ENCODE data around the gene KLF4.

KLF4 gene

GRCh38 chr9:107487521-107488374, 1.8 kb downstream of the KLF4 start:
- DNase-seq: no peak

DNA sequence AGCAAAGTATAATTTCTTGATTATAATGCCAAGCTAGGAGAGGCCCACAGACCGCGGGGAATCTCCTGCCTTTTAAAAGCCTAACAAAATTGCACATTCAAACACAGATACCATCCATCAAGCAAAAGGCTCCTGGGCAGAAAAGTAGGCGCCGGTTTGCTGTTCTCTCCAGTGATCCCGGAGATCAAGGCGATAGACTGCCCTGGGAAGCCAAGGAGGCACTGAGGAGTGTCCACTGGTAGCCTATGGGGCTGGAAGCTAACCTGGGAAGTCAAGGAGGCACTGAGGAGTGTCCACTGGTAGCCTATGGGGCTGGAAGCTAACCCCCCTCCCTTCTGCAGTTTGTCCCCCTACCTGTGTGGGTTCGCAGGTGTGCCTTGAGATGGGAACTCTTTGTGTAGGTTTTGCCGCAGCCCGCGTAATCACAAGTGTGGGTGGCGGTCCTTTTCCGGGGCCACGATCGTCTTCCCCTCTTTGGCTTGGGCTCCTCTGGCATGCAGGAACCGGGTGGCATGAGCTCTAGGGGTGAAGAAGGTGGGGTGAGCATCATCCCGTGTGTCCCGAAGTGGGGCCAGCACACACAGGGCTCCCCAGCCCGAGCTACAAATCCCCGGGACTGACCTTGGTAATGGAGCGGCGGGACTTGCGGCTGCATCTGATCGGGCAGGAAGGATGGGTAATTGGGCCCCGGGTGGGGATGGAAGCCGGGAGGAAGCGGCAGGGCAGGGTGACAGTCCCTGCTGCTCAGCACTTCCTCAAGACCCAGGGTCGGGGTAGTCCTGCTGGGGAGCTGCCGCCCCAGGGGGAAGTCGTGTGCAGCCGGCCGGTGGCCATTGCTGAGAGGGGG, 2.7 kb downstream of the KLF4 start:
- DNase-seq: no peak

- no peak for DNase-seq
Measured at GRCh38 chr9:107485458-107486043, 4.0 kb downstream of the KLF4 start.

DNA sequence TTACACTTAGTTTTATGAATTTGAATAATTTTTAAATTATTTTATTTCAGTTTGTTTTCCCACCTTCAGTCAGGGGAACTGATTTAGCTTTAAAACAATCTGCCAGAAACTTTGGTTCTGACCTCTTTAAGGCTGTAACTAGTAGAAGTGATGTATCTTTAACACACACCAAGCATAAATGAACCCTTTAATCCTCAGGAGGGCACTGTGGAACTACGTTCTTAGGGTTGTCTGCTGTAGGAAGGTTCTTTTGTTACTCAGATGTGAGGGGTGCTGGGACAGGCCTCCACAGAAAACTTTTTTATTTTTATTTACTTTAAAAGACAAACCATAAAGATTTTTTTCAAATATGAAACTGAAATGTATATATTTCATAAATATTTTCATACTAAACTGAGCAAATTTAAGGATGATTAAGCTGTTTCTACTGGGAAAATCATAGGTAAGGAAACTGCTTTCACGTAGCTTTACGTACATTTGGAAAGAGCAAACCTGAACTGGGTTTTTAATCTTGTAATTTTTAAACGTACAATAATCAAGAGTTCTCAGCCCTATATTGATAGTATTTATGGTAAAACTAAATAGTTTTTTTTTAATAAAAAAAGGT, 5.3 kb downstream of the KLF4 start:
- peak in 1 of 2 experiments; percentile 14 for DNase-seq

DNA sequence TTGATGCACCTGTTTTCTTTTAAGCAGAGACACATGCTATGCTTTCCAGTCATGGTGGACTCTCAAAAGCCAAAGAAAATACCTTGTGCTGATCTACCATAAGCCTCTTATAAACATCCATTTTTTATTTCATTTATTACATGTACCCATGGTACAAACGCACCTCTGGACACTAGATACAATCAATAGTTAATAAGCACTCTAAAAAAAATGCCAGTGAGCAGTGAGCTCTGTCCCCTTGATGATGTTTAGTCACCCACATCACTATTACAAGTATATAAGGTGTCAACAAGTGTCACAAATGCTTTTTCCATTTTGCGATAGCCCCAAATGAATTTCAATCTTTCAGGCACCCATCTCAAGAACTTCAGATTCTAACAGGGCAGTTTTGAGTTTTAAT, 5.9 kb downstream of the KLF4 start:
- DNase-seq: no peak

DNA sequence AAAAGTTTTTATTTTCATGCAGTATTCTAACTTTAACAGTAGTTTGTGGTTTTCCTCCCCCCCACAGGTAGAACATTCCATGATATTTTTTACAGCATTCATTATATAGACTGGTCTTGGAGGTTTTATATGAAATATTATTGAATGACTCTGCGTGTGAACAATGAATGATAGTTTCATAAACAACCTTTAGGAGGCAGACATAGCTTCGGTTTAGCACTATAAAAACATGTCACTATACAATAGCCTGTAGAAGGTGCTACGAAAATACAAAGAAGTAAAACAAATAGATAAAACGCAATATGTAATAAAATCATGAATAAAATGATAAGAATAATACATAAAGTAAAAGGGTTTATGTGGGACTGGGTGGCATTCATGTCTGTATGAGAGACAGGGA, 8.5 kb downstream of the KLF4 start:
- DNase-seq: no peak

- DNase-seq: no peak
Measured at GRCh38 chr9:107480386-107480789, 9.2 kb downstream of the KLF4 start.

DNA sequence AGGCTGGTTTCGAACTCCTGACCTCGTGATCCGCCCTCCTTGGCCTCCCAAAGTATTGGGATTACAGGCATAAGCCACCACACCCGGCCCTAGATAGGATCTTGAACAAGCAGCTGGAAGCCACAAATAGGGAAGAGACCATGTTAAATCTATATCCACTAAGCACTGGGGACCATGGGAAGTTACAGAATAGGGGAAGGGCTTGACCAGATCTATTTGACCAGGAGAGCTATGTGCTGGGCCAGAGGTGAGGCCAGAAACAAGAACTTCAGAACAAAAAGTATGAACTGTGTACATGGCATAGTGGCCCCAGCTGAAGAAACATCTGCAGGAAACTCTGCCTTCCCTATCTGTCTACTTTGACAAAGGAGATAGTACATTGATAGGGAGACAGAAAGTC, 10.8 kb downstream of the KLF4 start:
- DNase-seq: no peak

DNA sequence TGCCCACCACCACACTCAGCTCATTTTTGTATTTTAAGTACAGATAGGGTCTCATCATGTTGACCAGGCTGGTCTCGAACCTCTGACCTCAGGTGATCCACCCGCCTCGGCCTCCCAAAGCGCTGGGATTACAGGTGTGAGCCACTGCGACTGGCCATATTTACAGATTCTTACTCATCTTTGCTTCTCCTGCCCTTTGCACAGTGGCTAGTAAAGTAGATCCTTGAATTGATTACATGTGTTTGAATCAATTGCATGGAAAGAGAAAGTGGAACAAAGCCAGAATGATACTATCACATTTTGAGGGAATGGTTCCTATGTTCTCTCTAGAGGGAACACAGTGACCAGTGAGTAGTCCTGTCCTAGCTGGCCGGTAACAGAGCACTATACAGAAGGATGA, 15.4 kb downstream of the KLF4 start:
- no peak for DNase-seq

GRCh38 chr9:107472581-107473340, 16.8 kb downstream of the KLF4 start:
- DNase-seq: no peak

DNA sequence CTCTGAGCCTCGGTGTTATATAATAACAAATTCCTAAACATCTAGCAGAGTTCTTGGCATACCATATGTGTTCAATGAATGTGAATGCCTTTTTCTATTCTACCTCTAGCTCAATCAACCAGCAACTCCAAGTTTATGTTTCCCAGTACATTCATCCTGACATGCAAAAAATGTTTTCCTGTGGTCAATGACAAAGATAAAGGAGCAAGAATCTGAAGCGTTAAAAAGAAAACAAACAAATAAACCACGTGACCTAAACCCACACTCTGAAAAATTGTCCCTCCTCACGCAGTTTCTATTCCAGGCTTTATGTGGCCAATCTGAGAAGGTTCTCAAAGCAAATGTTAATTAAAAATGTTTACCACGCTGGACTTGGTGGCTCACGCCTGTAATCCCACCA, 18.0 kb downstream of the KLF4 start:
- DNase-seq: no peak

DNA sequence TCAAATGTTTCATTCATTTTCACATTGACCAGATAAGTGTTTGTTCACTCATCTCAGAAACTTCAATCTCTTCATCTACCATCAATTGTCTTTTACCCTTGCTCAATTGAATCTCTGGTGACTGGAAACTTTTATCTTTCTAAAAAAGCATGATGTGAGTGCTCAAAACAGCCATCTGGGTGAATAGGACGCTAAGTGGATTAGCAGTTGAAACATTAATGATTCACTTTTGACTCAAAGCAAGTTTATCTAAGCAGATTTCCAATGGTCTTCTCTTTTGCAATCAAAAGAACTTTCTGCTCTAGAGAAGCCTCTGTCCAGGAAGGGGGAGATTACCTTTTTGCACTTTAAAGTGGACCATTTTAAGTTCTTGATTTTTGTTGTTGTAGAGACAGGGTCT, 22.2 kb downstream of the KLF4 start:
- DNase-seq: no peak

- no peak for DNase-seq
Measured at GRCh38 chr9:107466826-107467225, 22.7 kb downstream of the KLF4 start.

DNA sequence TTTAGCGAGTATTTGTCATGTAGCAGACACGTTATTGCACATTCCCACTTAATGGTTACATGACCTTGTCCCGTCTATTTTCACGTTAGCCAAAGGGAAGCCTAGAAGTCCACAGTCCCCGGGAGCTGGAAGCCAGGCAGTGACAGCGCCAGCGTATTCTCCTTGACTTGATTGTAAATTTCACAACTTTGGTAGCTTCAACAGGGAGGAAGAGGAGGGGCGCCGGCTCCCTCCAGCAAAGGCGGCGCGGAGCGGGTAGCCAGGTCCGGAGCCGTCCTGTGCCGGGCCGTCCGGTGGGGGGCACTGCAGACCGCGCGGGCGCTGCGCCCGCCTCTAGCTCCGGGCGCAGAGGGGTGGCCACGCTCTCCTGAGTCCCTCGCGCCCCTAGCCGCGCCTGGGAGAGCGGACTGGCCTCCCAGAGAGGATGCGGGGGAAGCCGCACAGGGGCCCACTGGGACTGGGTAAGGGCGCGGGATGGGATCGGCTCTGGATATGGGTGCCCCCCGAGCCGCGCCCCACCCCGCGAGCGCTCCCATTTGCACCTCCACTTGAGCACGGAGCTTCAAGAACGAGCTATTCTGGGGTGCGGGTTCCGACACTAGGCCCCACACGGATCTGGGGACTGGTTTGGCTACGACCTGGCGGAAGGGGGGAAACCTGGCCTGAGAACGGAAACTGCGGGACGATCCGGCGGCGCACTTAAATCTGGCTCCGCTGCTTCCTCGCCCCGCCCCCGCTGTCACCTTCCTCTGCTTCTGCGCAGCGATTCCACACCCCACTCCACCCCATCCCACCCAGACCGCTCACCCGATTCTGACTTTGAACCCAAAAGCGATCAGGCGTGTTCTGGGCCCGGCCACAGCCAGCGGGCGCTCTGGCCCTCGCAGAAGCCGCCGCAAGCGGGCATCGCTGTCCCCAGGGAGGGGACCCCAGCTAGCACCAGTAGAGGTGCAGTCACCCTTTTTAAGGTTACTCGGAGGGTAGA, 23.8 kb downstream of the KLF4 start:
- no peak for DNase-seq

- DNase-seq: no peak
Measured at GRCh38 chr9:107464516-107464915, 25.1 kb downstream of the KLF4 start.

DNA sequence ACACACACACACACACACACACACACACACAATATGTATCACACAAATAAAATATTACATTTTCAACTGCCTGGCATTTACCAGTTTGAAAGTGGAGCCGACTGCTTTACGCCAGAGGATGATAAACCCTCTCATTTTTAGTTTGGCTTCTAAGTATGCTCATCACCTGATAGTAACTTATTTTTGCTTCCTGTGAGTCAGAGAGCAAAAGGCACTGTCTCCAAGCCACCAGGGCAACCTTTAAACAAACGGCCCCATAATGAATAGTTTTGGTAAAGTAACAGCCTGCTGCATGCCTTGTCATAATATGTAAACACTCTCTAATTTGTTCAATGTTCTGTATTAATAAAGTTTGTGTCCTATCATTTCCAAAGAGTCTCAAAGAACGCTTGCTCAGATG, 26.9 kb downstream of the KLF4 start:
- DNase-seq: no peak

DNA sequence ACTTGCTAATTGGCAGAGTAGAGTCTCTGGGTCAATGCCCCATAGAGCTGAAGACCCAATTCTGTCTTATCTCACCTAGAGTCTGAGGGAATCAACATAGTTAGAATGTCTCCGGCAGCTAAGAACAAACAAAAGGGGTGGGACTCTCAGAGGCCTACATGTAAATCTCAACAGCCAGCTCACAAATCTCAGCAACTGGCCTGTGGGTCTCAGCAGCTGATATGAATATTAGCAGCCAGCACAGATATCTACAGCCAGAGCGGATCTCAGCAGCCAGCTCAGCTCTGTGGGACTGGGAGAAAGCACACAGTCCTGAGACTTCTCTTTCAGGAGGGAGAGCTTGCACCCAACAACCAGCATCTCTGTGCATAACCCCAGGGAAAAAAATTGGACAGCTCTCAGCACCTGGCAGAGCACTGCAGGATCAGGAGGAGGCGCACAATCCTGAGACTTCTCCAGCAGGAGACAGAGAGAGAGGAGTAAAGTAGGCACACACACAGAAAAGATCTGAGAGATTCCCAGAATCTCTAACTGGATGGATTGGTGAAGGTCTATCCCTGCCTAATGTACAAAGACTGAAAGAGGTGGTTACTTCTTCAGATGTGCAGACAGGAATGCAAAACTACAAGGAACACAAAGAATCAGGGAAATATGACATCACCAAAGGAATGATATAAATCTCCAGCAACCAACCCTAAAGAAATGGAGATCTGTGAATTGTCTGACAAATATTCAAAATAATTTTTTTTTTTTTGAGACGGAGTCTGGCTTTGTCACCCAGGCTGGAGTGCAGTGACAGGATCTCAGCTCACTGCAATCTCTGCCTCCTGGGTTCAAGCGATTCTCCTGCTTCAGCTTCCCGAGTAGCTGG, 29.2 kb downstream of the KLF4 start:
- no peak for DNase-seq

- DNase-seq: no peak
Measured at GRCh38 chr9:107455425-107456135, 34.0 kb downstream of the KLF4 start.

- DNase-seq: no peak
Measured at GRCh38 chr9:107453479-107453878, 36.1 kb downstream of the KLF4 start.

DNA sequence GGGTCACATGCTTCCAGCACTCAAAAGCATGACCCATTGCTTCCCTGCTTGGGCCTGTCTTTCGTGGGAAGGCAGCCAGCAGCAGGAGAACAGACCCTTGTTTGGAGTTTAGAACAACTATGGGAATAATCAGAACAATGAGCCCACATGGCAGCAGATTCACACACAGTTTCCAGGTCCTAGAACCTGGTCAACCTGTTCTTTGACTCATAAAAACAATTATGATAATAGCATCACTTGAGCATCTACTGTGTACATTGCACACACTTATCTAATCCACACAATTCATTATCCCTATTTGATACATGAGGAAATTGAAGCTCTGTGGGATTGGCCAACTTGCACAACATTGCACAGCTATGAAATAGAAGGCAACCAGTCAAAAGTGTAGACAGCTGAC, 41.7 kb downstream of the KLF4 start:
- DNase-seq: no peak

All from NCI-H446 (cell line).